ENCODE measurements around the gene ZNFX1.

ZNFX1 gene

DNA sequence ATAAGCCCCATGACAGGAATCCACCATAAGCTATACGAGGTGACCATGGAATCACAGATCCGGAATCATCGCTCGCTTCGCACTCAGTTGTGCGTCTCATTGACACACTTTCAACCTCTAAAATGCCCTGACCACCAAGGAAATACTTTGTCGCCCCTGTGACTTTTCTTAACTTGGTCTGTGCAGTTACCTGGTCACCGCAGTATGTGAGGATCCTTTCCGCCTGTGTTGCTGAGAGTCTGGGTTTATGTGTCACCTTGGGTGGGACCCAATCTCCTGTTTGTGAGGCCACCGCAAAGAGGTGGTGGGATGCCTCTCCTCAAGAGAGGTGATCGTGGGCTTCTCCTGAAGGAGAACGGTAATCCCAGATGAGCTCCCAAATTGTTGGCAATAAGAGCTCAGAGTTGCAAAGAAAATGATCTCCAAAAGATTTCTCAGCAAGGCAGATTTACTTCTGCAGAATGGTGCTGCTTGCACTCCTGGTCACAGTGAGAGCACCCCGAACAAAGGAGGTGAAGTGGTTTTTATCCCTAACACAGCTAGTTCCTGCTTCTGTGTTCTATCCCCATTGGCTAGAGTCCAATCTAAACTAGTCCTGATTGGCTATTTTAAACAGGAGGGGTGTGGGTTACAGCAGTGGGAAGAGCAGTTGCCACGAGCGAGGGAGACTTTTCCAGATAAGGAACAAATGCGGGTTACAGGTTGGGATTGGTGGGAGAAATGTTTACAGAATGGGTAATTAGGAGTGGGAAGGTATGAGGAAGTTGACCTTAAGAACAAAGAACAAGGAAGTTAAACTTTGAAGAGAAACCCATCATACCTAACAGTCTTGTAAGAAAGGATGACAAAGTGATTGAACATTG is 9.1 kb upstream of the ZNFX1 start:
- H3K36me3 ChIP-seq (ENCODE audit: control insufficient read depth, insufficient read depth, low read length) = no peaks in the 10 kb centered on the region

DNA sequence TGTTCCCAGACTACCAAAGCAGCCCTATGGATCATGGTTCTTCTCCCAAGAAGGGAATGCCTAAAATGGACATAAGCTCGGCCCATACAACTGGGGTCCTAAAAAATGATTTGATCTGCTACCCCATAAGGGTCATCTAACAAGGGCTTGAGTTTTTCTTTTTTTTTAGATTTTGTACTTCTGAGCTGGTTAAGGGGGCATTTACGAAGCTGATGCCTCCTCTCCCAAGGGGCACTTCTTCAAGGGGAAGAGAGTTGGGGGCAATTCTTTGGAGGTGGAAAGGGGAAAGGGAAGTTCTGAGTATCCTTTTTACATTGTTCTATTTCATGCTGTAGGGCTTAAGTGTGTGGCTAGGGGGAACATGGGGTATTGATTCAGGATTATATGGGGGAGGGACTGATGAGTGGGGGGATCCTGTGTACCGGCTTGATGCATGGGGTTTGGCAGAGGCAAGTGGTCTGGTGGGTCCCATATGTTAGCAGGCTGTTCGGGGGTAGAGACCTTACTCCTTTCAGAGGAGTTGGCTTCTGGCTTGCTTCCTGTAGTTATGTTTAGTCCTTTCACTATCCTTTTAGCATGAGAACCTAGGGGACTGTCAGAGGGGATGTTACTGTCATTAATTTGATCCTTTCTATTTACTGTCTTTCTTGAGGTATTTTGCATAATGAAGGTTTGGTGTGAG is 8.1 kb upstream of the ZNFX1 start:
- no peak overlapping the region for H3K9ac ChIP-seq
- no peaks in the 10 kb centered on the region for H3K4me1 ChIP-seq
- no peak overlapping the region for H3K27ac ChIP-seq
- TF ChIP-seq, protein P1, sequence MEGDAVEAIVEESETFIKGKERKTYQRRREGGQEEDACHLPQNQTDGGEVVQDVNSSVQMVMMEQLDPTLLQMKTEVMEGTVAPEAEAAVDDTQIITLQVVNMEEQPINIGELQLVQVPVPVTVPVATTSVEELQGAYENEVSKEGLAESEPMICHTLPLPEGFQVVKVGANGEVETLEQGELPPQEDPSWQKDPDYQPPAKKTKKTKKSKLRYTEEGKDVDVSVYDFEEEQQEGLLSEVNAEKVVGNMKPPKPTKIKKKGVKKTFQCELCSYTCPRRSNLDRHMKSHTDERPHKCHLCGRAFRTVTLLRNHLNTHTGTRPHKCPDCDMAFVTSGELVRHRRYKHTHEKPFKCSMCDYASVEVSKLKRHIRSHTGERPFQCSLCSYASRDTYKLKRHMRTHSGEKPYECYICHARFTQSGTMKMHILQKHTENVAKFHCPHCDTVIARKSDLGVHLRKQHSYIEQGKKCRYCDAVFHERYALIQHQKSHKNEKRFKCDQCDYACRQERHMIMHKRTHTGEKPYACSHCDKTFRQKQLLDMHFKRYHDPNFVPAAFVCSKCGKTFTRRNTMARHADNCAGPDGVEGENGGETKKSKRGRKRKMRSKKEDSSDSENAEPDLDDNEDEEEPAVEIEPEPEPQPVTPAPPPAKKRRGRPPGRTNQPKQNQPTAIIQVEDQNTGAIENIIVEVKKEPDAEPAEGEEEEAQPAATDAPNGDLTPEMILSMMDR (IDR thresholded peaks at IDR 0.05) = no peak
- peaks cover 3% of the 10 kb centered on the region for H3K36me3 ChIP-seq (ENCODE audit: control insufficient read depth, insufficient read depth, low read length)
- no peak overlapping the region for H3K4me3 ChIP-seq (ENCODE audit: low read depth, low read length)
- no peak overlapping the region for H2AFZ ChIP-seq
- H3K9me3 ChIP-seq (ENCODE audit: control insufficient read depth, low read length) = no peaks in the 10 kb centered on the region
- H3K27me3 ChIP-seq (ENCODE audit: control insufficient read depth, insufficient read depth, low read length) = no peaks in the 10 kb centered on the region
- no peak overlapping the region for H3K4me2 ChIP-seq (ENCODE audit: low read length)
- H3K79me2 ChIP-seq = peaks cover 35% of the 10 kb centered on the region

More for the DNA sequence above, 9.1 kb upstream of the ZNFX1 start:
- H3K9ac ChIP-seq = no peak overlapping the region
- H3K4me3 ChIP-seq (ENCODE audit: low read depth, low read length) = no peak overlapping the region
- H3K27me3 ChIP-seq (ENCODE audit: control insufficient read depth, insufficient read depth, low read length) = no peaks in the 10 kb centered on the region
- no peak overlapping the region for H2AFZ ChIP-seq
- H3K27ac ChIP-seq = no peak overlapping the region
- TF ChIP-seq, protein P1 (IDR thresholded peaks at IDR 0.05) = no peak
- H3K9me3 ChIP-seq (ENCODE audit: control insufficient read depth, low read length) = no peaks in the 10 kb centered on the region
- H3K79me2 ChIP-seq = peaks cover 28% of the 10 kb centered on the region
- H3K4me2 ChIP-seq (ENCODE audit: low read length) = no peak overlapping the region
- no peaks in the 10 kb centered on the region for H3K4me1 ChIP-seq

DNA sequence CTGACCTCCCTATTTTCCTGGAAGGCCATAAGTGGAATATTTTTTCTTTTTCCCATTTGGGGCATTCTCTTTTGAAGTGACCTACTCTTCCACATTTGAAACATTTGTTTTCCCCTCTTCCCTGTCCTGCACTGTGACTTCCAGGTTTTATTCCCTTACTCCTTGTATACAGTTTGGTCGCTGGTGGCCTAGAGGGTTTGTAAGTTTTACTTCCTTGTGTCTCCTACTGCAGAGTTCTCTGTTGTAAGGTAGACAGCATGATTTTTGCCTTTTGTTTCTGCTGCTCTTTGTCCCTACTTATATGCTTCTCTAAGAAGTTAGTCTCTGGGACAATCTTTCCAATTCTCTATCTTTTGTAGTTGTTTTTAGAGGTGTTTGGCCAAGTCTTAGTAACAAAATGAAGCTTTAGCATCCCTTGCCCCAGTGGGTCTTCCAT is 7.4 kb upstream of the ZNFX1 start:
- H3K4me2 ChIP-seq (ENCODE audit: low read length) = no peak overlapping the region
- H3K9ac ChIP-seq = no peak overlapping the region
- no peaks in the 10 kb centered on the region for H3K27me3 ChIP-seq (ENCODE audit: control insufficient read depth, insufficient read depth, low read length)
- TF ChIP-seq, protein P1 (IDR thresholded peaks at IDR 0.05) = no peak
- no peak overlapping the region for H3K27ac ChIP-seq
- peaks cover 42% of the 10 kb centered on the region for H3K79me2 ChIP-seq
- H3K4me1 ChIP-seq = peaks cover 4% of the 10 kb centered on the region
- peaks cover 7% of the 10 kb centered on the region for H3K36me3 ChIP-seq (ENCODE audit: control insufficient read depth, insufficient read depth, low read length)
- no peak overlapping the region for H3K4me3 ChIP-seq (ENCODE audit: low read depth, low read length)
- no peak overlapping the region for H2AFZ ChIP-seq
- H3K9me3 ChIP-seq (ENCODE audit: control insufficient read depth, low read length) = peaks cover 1% of the 10 kb centered on the region

DNA sequence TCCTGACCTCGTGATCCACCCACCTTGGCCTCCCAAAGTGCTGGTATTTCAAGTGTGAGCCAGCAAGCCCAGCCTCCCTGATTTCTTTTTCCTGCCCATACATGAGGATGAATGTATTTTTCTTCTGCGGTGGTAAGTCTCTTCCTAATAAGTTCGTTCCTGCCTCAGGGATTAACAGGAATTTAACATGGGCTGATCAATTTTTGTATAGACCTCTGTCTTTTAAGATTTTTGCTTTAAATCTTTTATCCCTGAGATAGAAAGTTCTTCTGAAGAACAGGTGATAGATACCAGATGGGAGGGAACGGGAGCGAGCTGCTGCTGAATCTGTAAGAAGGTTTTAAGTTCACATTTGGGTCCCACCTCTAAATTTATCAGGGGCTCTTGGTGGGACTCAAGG is 7.0 kb upstream of the ZNFX1 start:
- H3K36me3 ChIP-seq (ENCODE audit: control insufficient read depth, insufficient read depth, low read length) = peaks cover 12% of the 10 kb centered on the region
- no peaks in the 10 kb centered on the region for H3K27me3 ChIP-seq (ENCODE audit: control insufficient read depth, insufficient read depth, low read length)
- H3K4me1 ChIP-seq = peaks cover 4% of the 10 kb centered on the region
- no peak overlapping the region for H3K4me3 ChIP-seq (ENCODE audit: low read depth, low read length)
- H3K4me2 ChIP-seq (ENCODE audit: low read length) = no peak overlapping the region
- H3K79me2 ChIP-seq = peaks cover 46% of the 10 kb centered on the region
- H3K27ac ChIP-seq = no peak overlapping the region
- no peak overlapping the region for H2AFZ ChIP-seq
- H3K9ac ChIP-seq = no peak overlapping the region
- H3K9me3 ChIP-seq (ENCODE audit: control insufficient read depth, low read length) = peaks cover 3% of the 10 kb centered on the region
- TF ChIP-seq, protein P1 (IDR thresholded peaks at IDR 0.05) = no peak

Data from parathyroid adenoma (tissue), 2 donors.